Ishikawa (cell line): ENCODE data around the gene MGLL.
A peak's percentile ranks its signal among the peaks of the same experiment; 100 is the strongest.

Source experiments
- CEBPB ChIP-seq: IDR thresholded peaks from 2 replicates; pipeline ENCODE4 v1.6.1; 2012
- CREB1 ChIP-seq: IDR thresholded peaks from 2 replicates; pipeline ENCODE4 v1.6.1; 2012; ENCODE audit warnings: low read depth
- EGR1 ChIP-seq: IDR thresholded peaks from 2 replicates; pipeline ENCODE4 v1.6.1; 2012
- EP300 ChIP-seq: IDR thresholded peaks from 2 replicates; pipeline ENCODE4 v1.6.1; 2012; ENCODE audit warnings: borderline replicate concordance
- FOXM1 ChIP-seq: IDR thresholded peaks from 2 replicates; pipeline ENCODE4 v1.6.1; 2012; ENCODE audit warnings: low read depth, borderline replicate concordance
- NFIC ChIP-seq: IDR thresholded peaks from 2 replicates; pipeline ENCODE4 v1.6.1; 2012
- RAD21 ChIP-seq: IDR thresholded peaks from 2 replicates; pipeline ENCODE4 v1.6.1; 2012; ENCODE audit warnings: low read depth
- TAF1 ChIP-seq: IDR thresholded peaks from 2 replicates; pipeline ENCODE4 v1.6.1; 2012; ENCODE audit warnings: low read depth, mild to moderate bottlenecking
- TCF12 ChIP-seq: IDR thresholded peaks from 2 replicates; pipeline ENCODE4 v1.6.1; 2012; ENCODE audit warnings: low read depth
- TEAD4 ChIP-seq: IDR thresholded peaks from 2 replicates; pipeline ENCODE4 v1.6.1; 2012
- YY1 ChIP-seq: IDR thresholded peaks from 2 replicates; pipeline ENCODE4 v1.6.1; 2012; ENCODE audit warnings: low read depth
- ZBTB7A ChIP-seq: IDR thresholded peaks from 2 replicates; pipeline ENCODE4 v1.6.1; 2012; ENCODE audit warnings: low read depth
- TF ChIP-seq, protein P1 (sequence below): IDR thresholded peaks from 2 replicates; pipeline ENCODE4 v1.6.1; 2012
- TF ChIP-seq, protein P2 (sequence below): IDR thresholded peaks from 2 replicates; pipeline ENCODE4 v1.6.1; 2012; ENCODE audit warnings: low read depth, mild to moderate bottlenecking
- TF ChIP-seq, protein P3 (sequence below): IDR thresholded peaks from 2 replicates; pipeline ENCODE4 v1.6.1; 2012

The MGLL gene

DNA sequence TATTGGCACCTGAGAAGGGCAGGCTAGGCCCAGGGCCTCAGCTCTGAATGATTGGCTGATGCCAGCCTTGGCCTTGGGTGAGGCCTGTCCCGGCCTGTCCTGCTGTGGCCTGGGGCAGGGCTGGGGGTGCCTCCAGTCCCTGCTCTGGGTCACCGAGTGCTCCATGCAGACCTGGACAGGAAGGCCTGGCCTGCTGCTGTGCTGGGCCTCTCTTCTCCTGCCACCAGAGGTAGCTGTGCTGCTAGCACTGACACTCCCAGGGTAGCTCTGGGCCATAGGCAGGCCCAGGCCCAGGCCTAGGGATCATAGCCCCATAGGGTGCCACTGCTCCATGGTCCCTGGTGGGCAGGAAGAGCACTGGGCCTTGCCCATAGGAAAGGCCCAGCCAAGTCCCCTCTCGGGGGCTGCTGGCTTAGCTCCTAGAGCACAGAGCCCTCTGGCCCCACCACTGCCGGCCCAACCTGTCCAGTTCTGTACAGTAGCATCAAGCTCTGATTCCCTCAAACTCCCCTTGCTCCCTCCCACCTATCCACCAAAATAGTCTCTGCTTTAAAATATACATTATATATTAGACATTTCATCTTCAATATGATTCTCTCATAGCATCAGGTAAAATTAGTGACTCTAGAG is 131.4 kb downstream of the MGLL start:
- TF ChIP-seq, protein P1, sequence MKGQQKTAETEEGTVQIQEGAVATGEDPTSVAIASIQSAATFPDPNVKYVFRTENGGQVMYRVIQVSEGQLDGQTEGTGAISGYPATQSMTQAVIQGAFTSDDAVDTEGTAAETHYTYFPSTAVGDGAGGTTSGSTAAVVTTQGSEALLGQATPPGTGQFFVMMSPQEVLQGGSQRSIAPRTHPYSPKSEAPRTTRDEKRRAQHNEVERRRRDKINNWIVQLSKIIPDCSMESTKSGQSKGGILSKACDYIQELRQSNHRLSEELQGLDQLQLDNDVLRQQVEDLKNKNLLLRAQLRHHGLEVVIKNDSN, result no peak
- TF ChIP-seq ZBTB7A, result no peak; the same call in 1 of the 2 replicates
- TF ChIP-seq TAF1, result no peak
- peak; percentile 79 for TF ChIP-seq RAD21
- TF ChIP-seq TCF12, result no peak
- TF ChIP-seq, protein P2, sequence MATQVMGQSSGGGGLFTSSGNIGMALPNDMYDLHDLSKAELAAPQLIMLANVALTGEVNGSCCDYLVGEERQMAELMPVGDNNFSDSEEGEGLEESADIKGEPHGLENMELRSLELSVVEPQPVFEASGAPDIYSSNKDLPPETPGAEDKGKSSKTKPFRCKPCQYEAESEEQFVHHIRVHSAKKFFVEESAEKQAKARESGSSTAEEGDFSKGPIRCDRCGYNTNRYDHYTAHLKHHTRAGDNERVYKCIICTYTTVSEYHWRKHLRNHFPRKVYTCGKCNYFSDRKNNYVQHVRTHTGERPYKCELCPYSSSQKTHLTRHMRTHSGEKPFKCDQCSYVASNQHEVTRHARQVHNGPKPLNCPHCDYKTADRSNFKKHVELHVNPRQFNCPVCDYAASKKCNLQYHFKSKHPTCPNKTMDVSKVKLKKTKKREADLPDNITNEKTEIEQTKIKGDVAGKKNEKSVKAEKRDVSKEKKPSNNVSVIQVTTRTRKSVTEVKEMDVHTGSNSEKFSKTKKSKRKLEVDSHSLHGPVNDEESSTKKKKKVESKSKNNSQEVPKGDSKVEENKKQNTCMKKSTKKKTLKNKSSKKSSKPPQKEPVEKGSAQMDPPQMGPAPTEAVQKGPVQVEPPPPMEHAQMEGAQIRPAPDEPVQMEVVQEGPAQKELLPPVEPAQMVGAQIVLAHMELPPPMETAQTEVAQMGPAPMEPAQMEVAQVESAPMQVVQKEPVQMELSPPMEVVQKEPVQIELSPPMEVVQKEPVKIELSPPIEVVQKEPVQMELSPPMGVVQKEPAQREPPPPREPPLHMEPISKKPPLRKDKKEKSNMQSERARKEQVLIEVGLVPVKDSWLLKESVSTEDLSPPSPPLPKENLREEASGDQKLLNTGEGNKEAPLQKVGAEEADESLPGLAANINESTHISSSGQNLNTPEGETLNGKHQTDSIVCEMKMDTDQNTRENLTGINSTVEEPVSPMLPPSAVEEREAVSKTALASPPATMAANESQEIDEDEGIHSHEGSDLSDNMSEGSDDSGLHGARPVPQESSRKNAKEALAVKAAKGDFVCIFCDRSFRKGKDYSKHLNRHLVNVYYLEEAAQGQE, result no peak
- no peak for TF ChIP-seq EP300

DNA sequence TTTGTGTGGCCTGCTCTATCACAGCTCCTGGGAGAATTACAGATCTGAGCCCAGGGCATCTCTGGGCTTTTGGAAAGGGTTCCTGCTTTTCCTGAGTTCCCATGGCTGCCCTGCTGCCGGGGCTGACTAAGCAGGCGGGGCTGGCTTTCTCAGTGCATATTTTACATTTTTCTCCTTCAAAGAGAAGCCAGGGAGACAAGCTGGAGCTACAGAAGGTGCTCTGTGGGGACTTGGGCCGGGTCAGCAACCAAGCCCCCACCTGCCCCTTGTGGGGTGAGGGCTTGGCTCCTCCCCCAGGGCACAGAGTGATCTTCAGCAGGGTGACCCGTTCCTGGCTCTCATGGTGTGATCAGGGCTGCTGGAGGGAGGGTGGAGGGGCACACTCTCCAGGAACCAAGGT is 132.2 kb downstream of the MGLL start:
- TF ChIP-seq, protein P3, sequence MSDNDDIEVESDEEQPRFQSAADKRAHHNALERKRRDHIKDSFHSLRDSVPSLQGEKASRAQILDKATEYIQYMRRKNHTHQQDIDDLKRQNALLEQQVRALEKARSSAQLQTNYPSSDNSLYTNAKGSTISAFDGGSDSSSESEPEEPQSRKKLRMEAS, result 0 out of 2 replicates have a peak, but pooled peaks have one; percentile 26
- TF ChIP-seq, protein P2, result no peak
- TF ChIP-seq TEAD4, result peak; percentile 40; the same call in 1 of the 2 replicates
- TF ChIP-seq ZBTB7A, result peak; percentile 44; the same call in 1 of the 2 replicates

DNA sequence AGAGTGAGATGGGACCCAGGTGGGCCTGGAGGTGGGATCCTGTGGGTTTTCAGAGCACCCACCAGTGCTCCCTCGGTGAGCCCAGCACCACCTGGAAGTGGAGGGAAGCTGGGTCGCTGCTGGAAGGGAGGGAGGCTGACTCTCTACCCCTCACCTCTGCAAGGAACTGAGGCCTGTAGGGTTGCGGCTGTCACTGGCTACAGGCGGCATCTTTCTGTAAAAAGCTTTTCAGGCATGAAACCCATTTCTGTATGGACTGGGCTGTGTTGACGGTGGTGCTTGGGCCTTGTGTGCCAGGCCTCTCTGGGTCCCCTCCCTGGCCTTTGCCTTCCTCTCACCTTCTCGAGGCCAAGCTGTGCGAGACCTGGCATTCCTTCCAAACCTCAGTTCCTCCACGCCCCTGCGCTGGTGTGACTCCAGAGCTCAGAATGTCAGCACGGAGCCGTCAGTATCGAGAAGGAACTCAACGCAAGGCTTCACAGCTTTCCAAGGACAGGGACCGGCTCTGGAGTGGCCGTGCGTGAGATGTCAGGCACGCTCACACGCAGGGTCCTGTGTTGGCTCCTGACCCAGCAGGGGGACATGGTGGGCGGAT is 133.0 kb downstream of the MGLL start:
- TF ChIP-seq ZBTB7A (no peak), YY1 (no peak), EGR1 (no peak), RAD21 (no peak), TCF12 (no peak), EP300 (no peak), TAF1 (no peak), FOXM1 (no peak), CEBPB (no peak), CREB1 (no peak), NFIC (no peak)
- TF ChIP-seq, protein P3, result no peak
- TF ChIP-seq, protein P2, result no peak
- TF ChIP-seq, protein P1, result no peak

DNA sequence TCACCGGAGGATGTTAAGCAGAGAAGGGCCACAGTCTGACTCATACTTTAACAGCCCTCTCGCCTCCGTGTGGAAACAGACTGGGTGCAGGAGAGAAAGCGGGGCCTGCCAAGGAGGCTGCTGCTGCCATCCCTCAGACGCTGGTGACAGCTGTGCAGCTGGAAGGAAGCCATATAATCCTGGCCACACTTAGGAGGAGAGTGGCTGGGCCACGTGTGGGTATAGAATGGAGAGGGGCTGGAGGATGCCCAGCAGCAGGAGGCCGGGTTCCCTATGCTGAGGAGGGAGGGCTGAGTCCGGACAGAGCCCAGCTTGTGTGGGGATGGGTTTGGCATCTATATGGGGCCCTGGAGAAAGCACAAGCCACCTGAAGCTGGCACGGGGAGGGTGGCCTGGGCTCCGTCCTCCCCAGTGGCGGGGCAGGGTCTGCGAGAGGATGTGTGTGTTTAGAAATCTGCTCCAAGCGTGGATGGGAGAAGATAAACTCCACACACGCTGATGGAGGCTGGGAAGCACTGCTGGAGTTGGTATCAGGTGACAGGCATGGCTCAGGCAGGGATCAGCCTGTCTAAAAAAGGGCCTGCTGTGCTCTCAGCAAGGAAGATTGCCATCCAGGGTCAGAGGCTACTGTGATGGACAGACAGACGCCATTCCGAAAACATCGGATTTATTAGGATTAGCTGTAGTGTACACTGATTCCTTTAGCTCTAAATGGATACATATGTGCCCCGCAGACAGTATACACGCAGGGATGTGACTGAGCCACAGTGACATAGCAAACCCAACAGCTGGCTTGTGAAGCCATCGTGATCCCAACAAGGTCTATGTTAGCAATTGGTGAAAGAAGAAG is 133.7 kb downstream of the MGLL start:
- no peak for TF ChIP-seq ZBTB7A
- TF ChIP-seq TCF12, result no peak
- TF ChIP-seq CEBPB, result no peak
- no peak for TF ChIP-seq EP300
- TF ChIP-seq, protein P3, result no peak
- TF ChIP-seq TEAD4, result no peak
- TF ChIP-seq, protein P1, result no peak
- no peak for TF ChIP-seq NFIC
